DND-41 (cell line): ENCODE data around the gene LGR6.

Experiments used
- EZH2 ChIP-seq: IDR thresholded peaks from 3 replicates; pipeline ENCODE4 v1.6.1; 2012; ENCODE audit warnings: borderline replicate concordance, low read depth, mild to moderate bottlenecking, moderate library complexity, low read length, inconsistent platforms; ENCODE audit not compliant: severe bottlenecking
- TF ChIP-seq, protein P1 (sequence below): IDR thresholded peaks from 2 replicates; pipeline ENCODE4 v1.5.1; 2012; ENCODE audit warnings: borderline replicate concordance, low read length, moderate library complexity, mild to moderate bottlenecking; ENCODE audit not compliant: poor library complexity, severe bottlenecking; ENCODE audit errors: extremely low read depth

- TF ChIP-seq, protein P1, sequence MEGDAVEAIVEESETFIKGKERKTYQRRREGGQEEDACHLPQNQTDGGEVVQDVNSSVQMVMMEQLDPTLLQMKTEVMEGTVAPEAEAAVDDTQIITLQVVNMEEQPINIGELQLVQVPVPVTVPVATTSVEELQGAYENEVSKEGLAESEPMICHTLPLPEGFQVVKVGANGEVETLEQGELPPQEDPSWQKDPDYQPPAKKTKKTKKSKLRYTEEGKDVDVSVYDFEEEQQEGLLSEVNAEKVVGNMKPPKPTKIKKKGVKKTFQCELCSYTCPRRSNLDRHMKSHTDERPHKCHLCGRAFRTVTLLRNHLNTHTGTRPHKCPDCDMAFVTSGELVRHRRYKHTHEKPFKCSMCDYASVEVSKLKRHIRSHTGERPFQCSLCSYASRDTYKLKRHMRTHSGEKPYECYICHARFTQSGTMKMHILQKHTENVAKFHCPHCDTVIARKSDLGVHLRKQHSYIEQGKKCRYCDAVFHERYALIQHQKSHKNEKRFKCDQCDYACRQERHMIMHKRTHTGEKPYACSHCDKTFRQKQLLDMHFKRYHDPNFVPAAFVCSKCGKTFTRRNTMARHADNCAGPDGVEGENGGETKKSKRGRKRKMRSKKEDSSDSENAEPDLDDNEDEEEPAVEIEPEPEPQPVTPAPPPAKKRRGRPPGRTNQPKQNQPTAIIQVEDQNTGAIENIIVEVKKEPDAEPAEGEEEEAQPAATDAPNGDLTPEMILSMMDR: no peak
- no peak for TF ChIP-seq EZH2
Observed at GRCh38 chr1:202161151-202162046, 32.2 kb upstream of the LGR6 start.
